Astrocyte of the cerebellum (primary cell): ENCODE measurements around the gene LRRC32.

Source experiments
- DNase-seq: peaks from one replicate; pipeline ENCODE4 v3.0.0-alpha.2; 2011; ENCODE audit warnings: low read depth
- H3K4me3 ChIP-seq: 2 replicates; pipeline ENCODE4 v1.5.1; 2011; ENCODE audit warnings: mild to moderate bottlenecking, low read depth, low read length, moderate library complexity
- in situ Hi-C: cut with HindIII; loops from 2 replicates; pipeline ENCODE4 v1.10.0; 2017; ENCODE audit warnings: low sequenced_read_pairs
- TF ChIP-seq, protein P1 (sequence below): IDR thresholded peaks from 2 replicates; pipeline ENCODE4 v1.5.1; 2012; ENCODE audit warnings: low read length, low read depth, moderate library complexity, mild to moderate bottlenecking; ENCODE audit errors: missing control alignments

Gene LRRC32

GRCh38 chr11:76631566-76632308, 38.8 kb downstream of the LRRC32 start:
- in situ Hi-C loops = no loop called here
- no peak overlapping the region for H3K4me3 ChIP-seq
- no peak for DNase-seq
- TF ChIP-seq, protein P1, sequence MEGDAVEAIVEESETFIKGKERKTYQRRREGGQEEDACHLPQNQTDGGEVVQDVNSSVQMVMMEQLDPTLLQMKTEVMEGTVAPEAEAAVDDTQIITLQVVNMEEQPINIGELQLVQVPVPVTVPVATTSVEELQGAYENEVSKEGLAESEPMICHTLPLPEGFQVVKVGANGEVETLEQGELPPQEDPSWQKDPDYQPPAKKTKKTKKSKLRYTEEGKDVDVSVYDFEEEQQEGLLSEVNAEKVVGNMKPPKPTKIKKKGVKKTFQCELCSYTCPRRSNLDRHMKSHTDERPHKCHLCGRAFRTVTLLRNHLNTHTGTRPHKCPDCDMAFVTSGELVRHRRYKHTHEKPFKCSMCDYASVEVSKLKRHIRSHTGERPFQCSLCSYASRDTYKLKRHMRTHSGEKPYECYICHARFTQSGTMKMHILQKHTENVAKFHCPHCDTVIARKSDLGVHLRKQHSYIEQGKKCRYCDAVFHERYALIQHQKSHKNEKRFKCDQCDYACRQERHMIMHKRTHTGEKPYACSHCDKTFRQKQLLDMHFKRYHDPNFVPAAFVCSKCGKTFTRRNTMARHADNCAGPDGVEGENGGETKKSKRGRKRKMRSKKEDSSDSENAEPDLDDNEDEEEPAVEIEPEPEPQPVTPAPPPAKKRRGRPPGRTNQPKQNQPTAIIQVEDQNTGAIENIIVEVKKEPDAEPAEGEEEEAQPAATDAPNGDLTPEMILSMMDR = no peak

GRCh38 chr11:76630600-76631281, 39.8 kb downstream of the LRRC32 start:
- in situ Hi-C loops = no loop called here
- H3K4me3 ChIP-seq = no peak overlapping the region

DNA sequence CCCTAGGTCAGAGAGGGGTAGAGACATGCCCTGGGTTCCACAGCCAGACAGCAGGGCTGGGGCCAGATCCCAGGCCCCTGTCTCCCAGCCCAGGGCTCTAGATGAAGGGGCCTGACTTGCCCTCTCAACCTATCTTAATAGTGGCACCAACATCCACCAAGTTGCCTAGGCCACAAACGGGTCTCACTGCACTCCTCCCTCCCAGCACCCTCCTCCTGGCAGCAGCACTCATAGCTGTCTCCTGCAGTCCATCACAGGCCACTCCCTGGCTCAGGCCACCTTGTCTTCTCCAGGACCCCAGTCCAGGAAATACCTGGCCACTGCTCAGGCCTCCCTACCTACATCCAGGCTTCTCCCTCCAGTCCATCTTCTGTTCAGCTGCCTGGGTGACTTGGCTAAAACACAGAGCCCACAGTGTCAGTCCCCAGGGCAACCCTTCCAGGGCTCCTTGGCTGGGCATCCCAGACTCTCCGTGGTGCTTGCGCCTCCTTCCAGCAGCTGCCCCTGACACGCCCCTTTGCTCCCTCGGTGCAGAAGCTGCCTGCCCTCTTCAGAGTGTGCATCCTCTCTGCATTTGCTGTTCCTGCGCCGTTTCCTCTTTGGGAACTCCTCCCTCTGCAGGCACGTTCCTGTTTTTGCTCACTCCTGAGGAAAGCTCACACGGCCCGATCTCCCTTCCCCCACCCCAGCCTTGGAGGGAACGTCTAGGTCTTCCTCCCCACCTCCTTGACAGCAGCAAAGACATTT, 40.5 kb downstream of the LRRC32 start:
- no peak for DNase-seq

More at GRCh38 chr11:76630600-76631281, 39.8 kb downstream of the LRRC32 start:
- no peak for DNase-seq
- TF ChIP-seq, protein P1 = no peak

GRCh38 chr11:76629116-76629852, 41.3 kb downstream of the LRRC32 start:
- DNase-seq = no peak
- no peak overlapping the region for H3K4me3 ChIP-seq

More for the DNA sequence above, 40.5 kb downstream of the LRRC32 start:
- TF ChIP-seq, protein P1 = no peak
- in situ Hi-C loops = no loop called here
- H3K4me3 ChIP-seq = no peak overlapping the region

DNA sequence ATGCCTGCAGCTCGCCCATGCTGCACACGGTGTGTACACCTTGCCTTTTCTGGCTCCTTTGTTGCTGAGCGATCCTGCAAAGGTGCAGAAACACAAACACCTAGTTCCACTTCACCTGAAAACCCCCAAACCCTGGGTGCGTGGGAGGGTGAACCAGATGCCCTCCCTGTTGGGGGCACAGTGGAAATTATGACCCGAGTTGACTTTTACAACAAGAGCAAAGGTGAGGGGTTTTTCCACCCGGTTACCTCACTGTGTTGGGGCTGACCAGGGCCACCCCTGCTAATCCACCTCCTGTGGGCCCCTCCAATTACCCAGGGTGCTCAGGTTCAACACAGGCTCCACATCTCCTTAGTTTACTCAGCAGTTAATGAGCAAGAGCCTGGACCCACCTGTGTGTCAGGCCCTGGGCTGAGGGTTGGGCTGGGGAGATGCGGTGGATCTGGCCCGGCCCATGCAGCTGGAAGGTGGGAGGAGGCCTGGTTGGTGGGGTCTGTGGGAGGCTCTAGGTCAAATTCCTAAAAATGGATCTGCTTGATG, 42.1 kb downstream of the LRRC32 start:
- in situ Hi-C loops = no loop called here
- no peak for DNase-seq
- TF ChIP-seq, protein P1 = no peak
- H3K4me3 ChIP-seq = no peak overlapping the region

More at GRCh38 chr11:76629116-76629852, 41.3 kb downstream of the LRRC32 start:
- TF ChIP-seq, protein P1 = no peak
- in situ Hi-C loops = no loop called here
